Measurements from ENCODE around the gene KREMEN1.

DNA sequence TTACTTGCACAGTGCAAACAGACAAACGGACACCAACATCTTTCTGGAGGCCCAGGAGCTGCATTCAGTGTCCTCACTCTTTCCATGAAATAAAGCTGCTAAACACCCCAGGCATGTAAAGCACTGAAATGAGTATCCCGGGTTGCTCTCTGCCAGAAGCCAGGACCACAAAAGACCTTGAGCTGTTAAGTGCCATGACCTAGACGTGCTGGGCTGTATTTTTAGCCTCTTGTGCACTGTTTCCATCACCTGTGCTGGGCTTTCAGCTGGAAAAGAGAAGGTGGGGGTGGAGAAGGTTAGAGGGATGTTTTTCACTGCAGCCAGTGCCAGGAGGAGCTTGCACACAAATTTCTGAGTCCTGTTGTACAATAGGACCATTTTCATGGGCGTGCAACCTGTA lies 3.4 kb upstream of the KREMEN1 start:
- TF ChIP-seq CTCF (IDR thresholded peaks at IDR 0.05; ENCODE audit: insufficient read depth, low read length) (no peak), REST (IDR thresholded peaks at IDR 0.05; ENCODE audit: insufficient replicate concordance, low read depth) (no peak), GABPA (IDR thresholded peaks at IDR 0.05; ENCODE audit: low read depth) (no peak), POLR2AphosphoS5 (IDR thresholded peaks at IDR 0.05; ENCODE audit: low read depth) (no peak)

All from HL-60 (cell line).